HG03520 (cell line): Measurements from ENCODE around the gene CENPN.

ENCODE experiments used
- ATAC-seq: cut with Tn5 transposase; IDR thresholded peaks from one replicate; pipeline ENCODE4 v1.9.1; 2021; ENCODE audit warnings: mild to moderate bottlenecking, moderate library complexity; ENCODE audit not compliant: unreplicated experiment

CENPN gene

GRCh38 chr16:81076566-81077075 lies 69.6 kb downstream of the CENPN start:
- peak; percentile 71 for ATAC-seq

- peak; percentile 95 for ATAC-seq
These were observed 70.3 kb downstream of the CENPN start, which contains the start of gene C16orf46 for GRCh38 chr16:81077076-81077940. Gene C16orf46 (minus strand): TSS chr16:81077238. CDS start chr16:81063955, 13,283 bp downstream.

GRCh38 chr16:81080233-81080632 lies 73.2 kb downstream of the CENPN start:
- no peak for ATAC-seq

GRCh38 chr16:81081014-81081413 lies 74.0 kb downstream of the CENPN start:
- no peak for ATAC-seq
